GM12878 (cell line): ENCODE results near the gene YPEL2. TPM values are rescaled to one million over a fixed set of nuclear protein-coding genes. Genes with fewer than 3 reads are reported as not detected.

Experiments
- ATAC-seq: fragments of 200-7000 bp; cut with Tn5 transposase; 3 replicates; pipeline ENCODE4 v1.9.1; 2020; ENCODE audit warnings: mild to moderate bottlenecking, moderate library complexity
- BruUV-seq: library from RNA; stranded (reverse); fragments of 400-500 nt; replicated peaks from 2 replicates; lab custom pipeline; 2021; lab: Mats Ljungman, UMichigan
- CTCF ChIA-PET: fragments of 300-600 bp; sonication (Branson Sonifier 250); formaldehyde crosslinking; extraction: SDS; loops from one replicate; lab custom pipeline; 2021; ENCODE audit warnings: inconsistent platforms; lab: Yijun Ruan, JAX
- POLR2A ChIA-PET: fragments of 350-600 bp; formaldehyde crosslinking; extraction: SDS; loops from one replicate; lab custom pipeline; 2021; ENCODE audit warnings: inconsistent platforms; lab: Charles Lee
- RAD21 ChIA-PET: fragments of 300-600 bp; sonication (Branson Sonifier 250); formaldehyde crosslinking; loops from one replicate; lab custom pipeline; 2023; ENCODE audit warnings: antibody characterized with exemption; ENCODE audit not compliant: unreplicated experiment; lab: Charles Lee
- SMC1A ChIA-PET: fragments of 300-600 bp; sonication (Branson Sonifier 250); formaldehyde crosslinking; loops from one replicate; lab custom pipeline; 2023; ENCODE audit not compliant: unreplicated experiment, uncharacterized antibody; lab: Charles Lee
- DNase-seq: peaks from one replicate; pipeline ENCODE4 v3.0.0-alpha.2; 2011; ENCODE audit warnings: low read depth, low spot score
- FAIRE-seq: peaks from 3 replicates; lab custom pipeline; 2011; peaks lifted over from hg19 to GRCh38; lab: Jason Lieb, UNC
- H2AFZ ChIP-seq: 2 replicates; pipeline ENCODE4 v1.6.0; 2011; ENCODE audit warnings: low read depth, low read length, control low read depth; ENCODE audit not compliant: control insufficient read depth
- H3K27ac ChIP-seq: 2 replicates; pipeline ENCODE4 v1.5.1; 2011; ENCODE audit warnings: control low read depth; ENCODE audit not compliant: control insufficient read depth, insufficient read depth
- H3K27me3 ChIP-seq, 2 experiments: replicated peaks in 1 of 2; 2 replicates each; pipeline versions ENCODE4 v1.6.0 to v1.6.1; 2011; ENCODE audit warnings: low read length in 1 of 2; ENCODE audit not compliant: control insufficient read depth in 2 of 2, insufficient read depth in 2 of 2
- H3K36me3 ChIP-seq, 2 experiments: 2 replicates each; pipeline ENCODE4 v1.5.1; 2011; ENCODE audit warnings: low read length in 1 of 2; ENCODE audit not compliant: control insufficient read depth in 2 of 2, insufficient read depth in 2 of 2
- H3K4me1 ChIP-seq: 2 replicates; pipeline ENCODE4 v1.6.1; 2011; ENCODE audit warnings: mild to moderate bottlenecking, low read length, moderate library complexity, mixed read lengths; ENCODE audit not compliant: control insufficient read depth, insufficient read depth
- H3K4me2 ChIP-seq: 2 replicates; pipeline ENCODE4 v1.6.0; 2011; ENCODE audit warnings: control low read depth; ENCODE audit not compliant: control insufficient read depth, insufficient read depth
- H3K4me3 ChIP-seq: fragments of 200-600 bp; sonication (generic); 2 replicates; pipeline ENCODE4 v1.5.1; 2016
- H3K79me2 ChIP-seq: 2 replicates; pipeline ENCODE4 v1.6.0; 2011; ENCODE audit warnings: low read length; ENCODE audit not compliant: control insufficient read depth, insufficient read depth
- H3K9ac ChIP-seq: 2 replicates; pipeline ENCODE4 v1.8.0; 2011; ENCODE audit warnings: low read length, control low read depth, mixed read lengths; ENCODE audit not compliant: control insufficient read depth, insufficient read depth
- H3K9me3 ChIP-seq: replicated peaks from 3 replicates; pipeline ENCODE4 v1.5.1; 2011; ENCODE audit warnings: mild to moderate bottlenecking, low read length; ENCODE audit not compliant: control insufficient read depth, insufficient read depth
- H4K20me1 ChIP-seq: 2 replicates; pipeline ENCODE4 v1.6.0; 2011; ENCODE audit not compliant: control insufficient read depth, insufficient read depth
- ASH2L ChIP-seq: fragments of 300-600, 200-600 bp; sonication (generic); IDR thresholded peaks from 2 replicates; pipeline ENCODE4 v1.6.1; 2017; ENCODE audit warnings: low read depth, mild to moderate bottlenecking, borderline replicate concordance
- BMI1 ChIP-seq: fragments of 450-650 bp; IDR thresholded peaks from 2 replicates; pipeline ENCODE4 v1.6.1; 2016; ENCODE audit warnings: mild to moderate bottlenecking, moderate library complexity, borderline replicate concordance
- BRCA1 ChIP-seq: IDR thresholded peaks from 2 replicates; pipeline ENCODE4 v1.6.1; 2011; ENCODE audit warnings: low read depth, low read length, improper control_type of control experiment
- CREM ChIP-seq: IDR thresholded peaks from 2 replicates; pipeline ENCODE4 v1.6.1; 2014; ENCODE audit warnings: antibody characterized with exemption, low read depth
- EGR1 ChIP-seq, 2 experiments: IDR thresholded peaks; 1 replicate in 1 of 2; 2 replicates in 1 of 2; pipeline ENCODE4 v1.6.1; 2011 to 2012; ENCODE audit warnings: low read depth in 2 of 2, low read length in 2 of 2, borderline replicate concordance in 1 of 2, mild to moderate bottlenecking in 1 of 2, moderate library complexity in 1 of 2
- MEF2A ChIP-seq: IDR thresholded peaks from 2 replicates; pipeline ENCODE4 v1.6.1; 2011; ENCODE audit warnings: low read depth, mild to moderate bottlenecking, low read length, moderate library complexity; ENCODE audit not compliant: insufficient read depth
- MYC ChIP-seq: IDR thresholded peaks from 2 replicates; pipeline ENCODE4 v1.6.1; 2011; ENCODE audit warnings: mild to moderate bottlenecking, low read length, moderate library complexity, inconsistent platforms; ENCODE audit not compliant: insufficient read depth, insufficient replicate concordance, insufficient read length, severe bottlenecking
- NFIC ChIP-seq: IDR thresholded peaks from 2 replicates; pipeline ENCODE4 v1.6.1; 2012; ENCODE audit warnings: low read depth, mild to moderate bottlenecking, inconsistent platforms, low read length, moderate library complexity
- NR2F1 ChIP-seq: fragments of 450-650 bp; conservative IDR thresholded peaks from 2 replicates; pipeline ENCODE4 v1.6.1; 2017; ENCODE audit warnings: mild to moderate bottlenecking
- POLR2AphosphoS2 ChIP-seq: IDR thresholded peaks from 2 replicates; pipeline ENCODE4 v1.6.1; 2011; ENCODE audit warnings: low read depth, mild to moderate bottlenecking, low read length, improper control_type of control experiment, moderate library complexity
- POU2F2 ChIP-seq: IDR thresholded peaks from 3 replicates; pipeline ENCODE4 v1.6.1; 2011; ENCODE audit warnings: low read depth, mild to moderate bottlenecking, low read length, borderline replicate concordance
- STAT3 ChIP-seq: IDR thresholded peaks from 2 replicates; pipeline ENCODE4 v1.6.1; 2011; ENCODE audit warnings: low read depth, low read length, improper control_type of control experiment
- YBX1 ChIP-seq: fragments of 450-650 bp; IDR thresholded peaks from 2 replicates; pipeline ENCODE4 v1.6.1; 2016; ENCODE audit warnings: antibody characterized with exemption
- ZNF217 ChIP-seq: fragments of 450-650 bp; IDR thresholded peaks from 2 replicates; pipeline ENCODE4 v1.6.1; 2017; ENCODE audit warnings: antibody characterized with exemption, mild to moderate bottlenecking
- WGBS: methylation state at CpG from one replicate; pipeline ENCODE4 v1.1.6; 2016; ENCODE audit warnings: low lambda C conversion rate; ENCODE audit not compliant: insufficient replicate concordance, insufficient coverage; ENCODE audit errors: missing lambda C conversion rate; 5-methylcytosine and 5-hydroxymethylcytosine counted together
- in situ Hi-C: fragments of 300-500 bp; cut with MboI; formaldehyde crosslinking; loops from 9 replicates; pipeline ENCODE4 v1.14.3; 2018; ENCODE audit warnings: mixed read lengths
- intact Hi-C: fragments of 100-400 bp; cut with micrococcal nuclease; formaldehyde crosslinking; loops from one replicate; pipeline ENCODE4 v1.14.2; 2022; ENCODE audit not compliant: unreplicated experiment
- polyA plus RNA-seq, 11 experiments: library from polyadenylated mRNA; depleted of rRNA in 4 of 11; unstranded in 6 of 11; stranded (reverse) in 5 of 11; fragments of >200 nt; fragmentation: Nextera tagmentation in 4 of 11; fragmentation: Illumina TruSeq in 1 of 11; extraction: Ambion mirVana in 4 of 11; extraction: Trizol in 1 of 11; gene quantifications; 1 replicate in 1 of 11; 2 replicates in 10 of 11; pipeline versions ENCODE4 v1.2.1 to v1.2.3, GENCODE V29; 2011 to 2016; ENCODE audit warnings: inconsistent platforms in 2 of 11, missing spikeins in 2 of 11, low read depth in 1 of 11
- total RNA-seq, 4 experiments: library from RNA; depleted of rRNA in 3 of 4; stranded (reverse); fragments of >200 nt in 3 of 4; fragmentation: Illumina TruSeq in 1 of 4; extraction: Trizol in 1 of 4; gene quantifications; 2 replicates each; pipeline versions ENCODE4 v1.2.1 to v1.2.3, GENCODE V29; 2013 to 2021
- TF ChIP-seq, protein P1 (sequence below): fragments of 450-650 bp; IDR thresholded peaks from 2 replicates; pipeline ENCODE4 v1.6.1; 2017; ENCODE audit warnings: mild to moderate bottlenecking, low read depth, inconsistent platforms; ENCODE audit not compliant: poor library complexity, severe bottlenecking
- TF ChIP-seq, protein P2 (sequence below): fragments of 450-650 bp; IDR thresholded peaks from 2 replicates; pipeline ENCODE4 v1.6.1; 2017; ENCODE audit warnings: low read depth, mild to moderate bottlenecking, moderate library complexity
- TF ChIP-seq, protein P3 (sequence below): fragments of 450-650 bp; IDR thresholded peaks from 2 replicates; pipeline ENCODE4 v1.6.1; 2016; ENCODE audit warnings: mild to moderate bottlenecking

The YPEL2 gene
- total and polyA plus RNA-seq, 10 of the 15 experiments (the other 5 are each of a cell fraction or from before 2014, with no cell fraction given) = 0.11 to 8.1 (median 0.48) TPM

DNA sequence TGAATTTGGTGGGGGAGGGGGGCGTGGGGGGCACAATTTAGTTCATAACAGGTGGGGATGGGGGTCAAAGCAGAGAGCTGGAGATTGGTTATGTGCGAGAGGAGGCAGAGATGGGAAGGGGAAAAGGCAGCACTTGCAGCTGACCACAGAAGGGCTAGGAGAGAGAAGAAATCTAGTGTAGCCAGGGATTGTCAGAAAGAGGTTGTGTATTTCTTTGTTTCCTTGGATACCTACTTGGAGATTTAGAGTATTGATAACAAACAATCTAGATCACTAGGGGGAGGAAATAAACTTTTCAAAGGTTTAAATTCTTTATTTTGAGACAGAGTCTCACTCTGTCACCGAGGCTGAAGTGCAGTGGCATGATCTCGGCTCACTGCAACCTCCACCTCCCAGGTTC lies 47.1 kb upstream of the YPEL2 start:
- CTCF ChIA-PET = no interaction called here
- H4K20me1 ChIP-seq = no peaks in the 10 kb centered on the region
- H3K79me2 ChIP-seq = no peaks in the 10 kb centered on the region
- ATAC-seq (no peak), DNase-seq (no peak), FAIRE-seq (no peak)
- 45% methylated on average over 3 of the region's 4 CpGs for WGBS
- no peak overlapping the region for H3K4me3 ChIP-seq
- in situ Hi-C loops (no loop called here), intact Hi-C loops (no loop called here)
- no peaks in the 10 kb centered on the region for H3K4me1 ChIP-seq
- TF ChIP-seq BRCA1 (no peak), ASH2L (no peak), EGR1 (IDR thresholded peaks at IDR 0.05; ENCODE audit: borderline replicate concordance in 1 of 2, low read depth in 2 of 2, low read length in 2 of 2) (no peak), YBX1 (no peak), BMI1 (no peak), MYC (no peak), CREM (no peak), NFIC (no peak), POLR2AphosphoS2 (no peak), POU2F2 (no peak), NR2F1 (no peak), ZNF217 (no peak), STAT3 (no peak), MEF2A (no peak)
- TF ChIP-seq, protein P1, sequence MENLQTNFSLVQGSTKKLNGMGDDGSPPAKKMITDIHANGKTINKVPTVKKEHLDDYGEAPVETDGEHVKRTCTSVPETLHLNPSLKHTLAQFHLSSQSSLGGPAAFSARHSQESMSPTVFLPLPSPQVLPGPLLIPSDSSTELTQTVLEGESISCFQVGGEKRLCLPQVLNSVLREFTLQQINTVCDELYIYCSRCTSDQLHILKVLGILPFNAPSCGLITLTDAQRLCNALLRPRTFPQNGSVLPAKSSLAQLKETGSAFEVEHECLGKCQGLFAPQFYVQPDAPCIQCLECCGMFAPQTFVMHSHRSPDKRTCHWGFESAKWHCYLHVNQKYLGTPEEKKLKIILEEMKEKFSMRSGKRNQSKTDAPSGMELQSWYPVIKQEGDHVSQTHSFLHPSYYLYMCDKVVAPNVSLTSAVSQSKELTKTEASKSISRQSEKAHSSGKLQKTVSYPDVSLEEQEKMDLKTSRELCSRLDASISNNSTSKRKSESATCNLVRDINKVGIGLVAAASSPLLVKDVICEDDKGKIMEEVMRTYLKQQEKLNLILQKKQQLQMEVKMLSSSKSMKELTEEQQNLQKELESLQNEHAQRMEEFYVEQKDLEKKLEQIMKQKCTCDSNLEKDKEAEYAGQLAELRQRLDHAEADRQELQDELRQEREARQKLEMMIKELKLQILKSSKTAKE = no peak
- TF ChIP-seq, protein P2, sequence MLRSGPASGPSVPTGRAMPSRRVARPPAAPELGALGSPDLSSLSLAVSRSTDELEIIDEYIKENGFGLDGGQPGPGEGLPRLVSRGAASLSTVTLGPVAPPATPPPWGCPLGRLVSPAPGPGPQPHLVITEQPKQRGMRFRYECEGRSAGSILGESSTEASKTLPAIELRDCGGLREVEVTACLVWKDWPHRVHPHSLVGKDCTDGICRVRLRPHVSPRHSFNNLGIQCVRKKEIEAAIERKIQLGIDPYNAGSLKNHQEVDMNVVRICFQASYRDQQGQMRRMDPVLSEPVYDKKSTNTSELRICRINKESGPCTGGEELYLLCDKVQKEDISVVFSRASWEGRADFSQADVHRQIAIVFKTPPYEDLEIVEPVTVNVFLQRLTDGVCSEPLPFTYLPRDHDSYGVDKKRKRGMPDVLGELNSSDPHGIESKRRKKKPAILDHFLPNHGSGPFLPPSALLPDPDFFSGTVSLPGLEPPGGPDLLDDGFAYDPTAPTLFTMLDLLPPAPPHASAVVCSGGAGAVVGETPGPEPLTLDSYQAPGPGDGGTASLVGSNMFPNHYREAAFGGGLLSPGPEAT = no peak
- TF ChIP-seq, protein P3, sequence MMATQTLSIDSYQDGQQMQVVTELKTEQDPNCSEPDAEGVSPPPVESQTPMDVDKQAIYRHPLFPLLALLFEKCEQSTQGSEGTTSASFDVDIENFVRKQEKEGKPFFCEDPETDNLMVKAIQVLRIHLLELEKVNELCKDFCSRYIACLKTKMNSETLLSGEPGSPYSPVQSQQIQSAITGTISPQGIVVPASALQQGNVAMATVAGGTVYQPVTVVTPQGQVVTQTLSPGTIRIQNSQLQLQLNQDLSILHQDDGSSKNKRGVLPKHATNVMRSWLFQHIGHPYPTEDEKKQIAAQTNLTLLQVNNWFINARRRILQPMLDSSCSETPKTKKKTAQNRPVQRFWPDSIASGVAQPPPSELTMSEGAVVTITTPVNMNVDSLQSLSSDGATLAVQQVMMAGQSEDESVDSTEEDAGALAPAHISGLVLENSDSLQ = no peak
- RAD21 ChIA-PET = no interaction called here
- no peak overlapping the region for H3K4me2 ChIP-seq
- no peaks in the 10 kb centered on the region for H3K9me3 ChIP-seq
- BruUV-seq = no TSS peak
- H3K36me3 ChIP-seq = no peaks in the 10 kb centered on the region
- POLR2A ChIA-PET = no interaction called here
- no peaks in the 10 kb centered on the region for H3K27me3 ChIP-seq
- H3K9ac ChIP-seq = no peak overlapping the region
- SMC1A ChIA-PET = no interaction called here
- no peak overlapping the region for H2AFZ ChIP-seq
- H3K27ac ChIP-seq = no peak overlapping the region
